GM12865 (cell line): ENCODE results near the gene THSD4.
"Not testable (repeated sequence)": the region's sequence is repeated elsewhere in the genome, so short reads cannot be mapped to it uniquely, and the experiment has no call there.

Experiments
- DNase-seq: peaks from one replicate; pipeline ENCODE4 v3.0.0; 2010; ENCODE audit warnings: low read depth
- H3K4me3 ChIP-seq: 2 replicates; pipeline ENCODE4 v1.5.1; 2011; ENCODE audit warnings: mild to moderate bottlenecking, low read depth, low read length, control low read depth
- TF ChIP-seq, protein P1 (sequence below): IDR thresholded peaks from 2 replicates; pipeline ENCODE4 v1.5.1; 2011; ENCODE audit warnings: low read length, control low read depth, low read depth, inconsistent platforms; ENCODE audit not compliant: insufficient read depth; ENCODE audit errors: missing control alignments

THSD4 gene

DNA sequence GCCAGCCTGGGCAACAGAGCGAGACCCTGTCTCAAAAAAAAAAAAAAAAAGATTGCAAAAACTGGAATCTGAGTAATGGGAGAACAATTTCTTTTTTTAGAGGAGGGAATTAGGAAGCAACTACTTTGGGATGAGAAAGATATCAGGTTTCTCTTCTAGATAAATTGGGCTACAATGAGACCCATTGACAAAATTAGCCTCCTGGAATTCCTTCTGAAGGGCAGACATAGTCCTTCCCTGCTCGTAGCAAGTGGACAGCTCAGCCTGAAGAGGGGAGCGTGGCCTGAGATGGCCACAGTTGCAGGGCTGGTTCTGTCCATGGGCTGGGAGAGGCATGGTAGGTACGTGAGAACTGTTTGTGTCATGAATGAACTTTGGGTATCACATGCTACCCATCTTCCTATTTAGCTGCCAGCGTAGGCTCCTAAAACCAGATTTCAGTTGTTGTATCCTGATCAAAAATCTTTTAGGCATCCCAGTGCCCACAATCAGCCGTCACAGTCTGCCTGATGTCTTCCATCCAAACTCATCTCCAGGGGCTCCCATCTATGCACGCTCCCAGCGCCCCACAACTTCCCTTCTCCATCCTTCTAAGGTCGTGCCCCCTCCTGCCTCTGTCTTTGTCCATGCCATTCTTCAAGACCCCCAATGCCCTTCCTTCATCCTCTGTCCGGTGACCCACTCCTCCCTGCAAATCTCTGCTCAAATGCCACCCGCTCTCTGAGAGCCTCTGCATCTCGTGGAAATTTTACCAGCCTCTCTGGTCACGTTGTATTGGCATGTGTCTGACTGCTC lies 603.0 kb downstream of the THSD4 start:
- TF ChIP-seq, protein P1, sequence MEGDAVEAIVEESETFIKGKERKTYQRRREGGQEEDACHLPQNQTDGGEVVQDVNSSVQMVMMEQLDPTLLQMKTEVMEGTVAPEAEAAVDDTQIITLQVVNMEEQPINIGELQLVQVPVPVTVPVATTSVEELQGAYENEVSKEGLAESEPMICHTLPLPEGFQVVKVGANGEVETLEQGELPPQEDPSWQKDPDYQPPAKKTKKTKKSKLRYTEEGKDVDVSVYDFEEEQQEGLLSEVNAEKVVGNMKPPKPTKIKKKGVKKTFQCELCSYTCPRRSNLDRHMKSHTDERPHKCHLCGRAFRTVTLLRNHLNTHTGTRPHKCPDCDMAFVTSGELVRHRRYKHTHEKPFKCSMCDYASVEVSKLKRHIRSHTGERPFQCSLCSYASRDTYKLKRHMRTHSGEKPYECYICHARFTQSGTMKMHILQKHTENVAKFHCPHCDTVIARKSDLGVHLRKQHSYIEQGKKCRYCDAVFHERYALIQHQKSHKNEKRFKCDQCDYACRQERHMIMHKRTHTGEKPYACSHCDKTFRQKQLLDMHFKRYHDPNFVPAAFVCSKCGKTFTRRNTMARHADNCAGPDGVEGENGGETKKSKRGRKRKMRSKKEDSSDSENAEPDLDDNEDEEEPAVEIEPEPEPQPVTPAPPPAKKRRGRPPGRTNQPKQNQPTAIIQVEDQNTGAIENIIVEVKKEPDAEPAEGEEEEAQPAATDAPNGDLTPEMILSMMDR, result no peak
- no peak for DNase-seq
- H3K4me3 ChIP-seq, result no peak overlapping the region

DNA sequence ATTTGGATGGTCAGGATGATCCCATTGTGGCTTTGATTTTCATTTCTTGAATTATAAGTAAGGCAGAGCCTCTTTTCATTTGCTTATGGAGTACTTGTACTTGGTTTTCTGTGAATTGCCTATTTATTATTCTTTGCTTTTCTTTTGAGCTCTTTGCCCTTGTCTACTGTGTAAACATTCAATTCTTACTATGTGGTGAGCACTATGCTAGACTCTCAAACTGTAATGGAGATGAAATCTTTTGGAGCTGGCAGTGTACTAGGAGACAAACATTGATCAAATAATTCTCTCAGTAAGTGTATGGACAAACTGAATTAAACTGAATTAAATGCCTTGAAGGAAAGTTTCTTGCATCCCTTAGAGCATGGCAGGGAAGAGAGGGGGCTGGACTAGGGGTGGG lies 608.1 kb downstream of the THSD4 start:
- H3K4me3 ChIP-seq, result no peak overlapping the region
- DNase-seq, result no peak
- TF ChIP-seq, protein P1, result no peak

DNA sequence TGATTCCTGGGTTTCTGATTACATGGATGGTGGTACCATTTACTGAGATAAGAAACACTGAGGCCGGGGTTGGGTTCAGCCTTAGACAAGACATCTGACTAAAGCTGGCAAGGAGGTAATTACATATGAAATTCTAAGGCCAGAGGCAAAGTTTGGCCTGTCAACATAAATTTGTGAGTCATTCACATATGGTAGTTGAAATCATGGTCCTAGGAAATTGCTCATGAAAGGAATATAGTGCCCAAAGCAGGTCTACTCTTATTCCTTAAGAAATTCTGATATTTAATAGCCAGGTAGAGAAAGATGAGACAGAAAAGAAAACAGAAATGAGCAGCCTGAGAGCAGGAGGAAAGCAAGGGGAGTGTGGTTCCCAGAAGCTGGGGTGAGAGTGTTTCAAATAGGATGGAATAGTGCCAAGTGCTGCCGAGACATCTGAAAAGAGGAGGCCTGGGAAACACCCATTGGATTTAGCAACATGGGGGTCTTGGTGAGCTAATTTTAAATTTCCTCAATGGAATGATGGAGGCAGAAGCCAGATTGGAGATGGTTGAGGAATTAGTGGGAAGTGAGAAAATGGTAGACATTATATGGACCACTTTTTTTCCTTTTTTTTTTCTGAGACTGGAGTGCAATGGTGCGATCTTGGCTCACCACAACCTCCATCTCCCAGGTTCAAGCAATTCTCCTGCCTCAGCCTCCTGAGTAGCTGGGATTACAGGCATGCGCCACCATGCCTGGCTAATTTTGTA lies 610.1 kb downstream of the THSD4 start:
- H3K4me3 ChIP-seq, DNase-seq: not testable (repeated sequence)

DNA sequence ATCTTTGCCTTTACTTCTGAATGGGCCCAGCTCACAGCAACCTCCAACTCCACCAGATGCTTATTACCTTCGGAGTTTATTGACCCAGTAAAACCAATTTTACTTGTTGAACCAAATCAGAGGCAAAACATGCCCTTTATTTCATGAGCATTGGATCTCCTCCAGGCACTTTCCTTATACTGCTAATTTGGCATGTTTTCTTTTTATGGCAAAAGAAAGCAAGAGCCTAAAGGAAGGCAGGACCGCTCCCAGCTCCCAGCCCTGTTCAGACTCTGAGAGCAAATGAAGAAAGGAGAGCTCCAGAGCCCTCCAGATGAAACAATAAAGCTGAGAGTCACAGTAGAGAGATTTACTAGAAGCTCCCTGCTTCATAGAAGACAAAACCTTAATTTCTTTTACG lies 613.6 kb downstream of the THSD4 start:
- H3K4me3 ChIP-seq, result no peak overlapping the region
- TF ChIP-seq, protein P1, result no peak
- DNase-seq, result no peak

DNA sequence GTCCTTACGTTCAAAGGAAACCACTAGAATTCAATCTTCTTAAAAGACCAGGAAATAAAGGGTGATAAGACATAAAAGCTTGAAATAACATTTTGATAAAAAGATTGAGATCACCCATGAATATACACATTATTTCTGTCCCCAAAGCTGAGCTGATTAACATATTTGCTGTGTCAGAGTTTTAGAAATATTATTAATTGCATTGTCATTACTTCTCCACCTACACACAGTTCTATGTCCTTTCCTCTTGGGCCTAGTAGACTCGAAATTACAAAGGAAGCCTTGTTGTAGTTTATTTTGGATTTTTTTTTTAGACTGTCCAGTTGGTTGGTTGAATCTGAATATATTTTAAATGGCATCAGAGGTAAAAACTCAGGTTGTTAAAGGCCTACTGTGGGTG lies 614.0 kb downstream of the THSD4 start:
- no peak for DNase-seq
- no peak overlapping the region for H3K4me3 ChIP-seq
- TF ChIP-seq, protein P1, result no peak

DNA sequence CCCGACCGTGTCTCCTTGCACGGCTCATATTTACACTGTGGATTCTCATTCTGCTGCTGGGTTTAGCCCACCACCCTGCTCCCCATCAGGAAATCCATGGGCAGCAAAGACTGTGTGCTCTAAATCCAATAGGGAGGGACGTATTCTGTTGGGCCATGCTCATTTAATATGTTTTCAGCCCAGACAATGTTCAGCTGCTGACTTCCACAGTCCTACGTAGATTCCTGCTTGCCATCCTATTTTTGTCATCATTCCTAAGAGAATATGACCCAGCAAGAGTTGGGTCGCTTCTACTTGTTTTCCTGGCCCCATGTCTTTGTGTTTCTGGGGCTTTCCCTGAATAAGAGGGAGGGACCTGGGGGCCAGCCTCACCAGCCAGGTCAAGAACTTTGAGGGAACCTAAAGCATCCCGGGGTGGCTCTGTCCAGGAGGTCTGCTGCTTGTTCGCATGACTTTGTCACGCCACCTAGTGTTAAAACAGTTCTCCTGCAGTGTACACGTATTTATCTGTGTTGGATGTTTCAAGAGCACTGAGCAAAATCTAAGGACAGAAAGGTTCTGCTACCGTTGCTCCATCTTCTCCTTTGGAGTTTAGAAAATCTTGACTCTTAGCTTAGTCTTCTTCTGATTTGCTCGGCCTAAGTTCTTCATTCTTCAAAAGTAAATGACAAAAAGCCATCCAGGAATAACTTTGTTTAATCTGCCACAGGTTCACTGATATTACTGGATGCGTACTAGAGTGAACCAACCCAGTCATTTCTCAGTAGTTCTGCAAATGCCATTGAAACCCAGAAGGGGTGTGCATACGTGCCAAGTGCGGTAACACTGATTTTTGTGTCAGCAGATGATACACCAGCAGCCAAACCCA lies 615.2 kb downstream of the THSD4 start:
- TF ChIP-seq, protein P1, result peak; percentile 73
- DNase-seq, result peak; percentile 79
- no peak overlapping the region for H3K4me3 ChIP-seq

DNA sequence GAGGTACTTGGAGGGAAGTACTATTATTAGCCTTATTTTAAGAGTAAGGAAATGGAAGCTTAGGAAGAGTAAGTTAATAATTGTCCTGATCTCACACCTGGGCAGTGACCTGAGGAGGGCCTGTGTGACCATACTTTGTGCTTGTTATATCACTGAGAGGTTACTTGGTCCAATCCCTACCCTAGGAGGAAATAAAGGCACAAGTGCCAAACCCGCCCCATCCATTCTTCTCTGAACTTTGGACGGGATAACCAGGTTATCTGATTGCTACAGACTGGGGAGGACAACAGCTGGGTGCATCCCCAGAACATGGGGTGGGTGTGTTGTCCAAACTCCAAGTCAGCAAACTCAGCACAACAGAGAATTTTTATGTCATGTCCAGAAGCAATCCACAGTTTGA lies 617.4 kb downstream of the THSD4 start:
- TF ChIP-seq, protein P1, result no peak
- DNase-seq, result no peak
- no peak overlapping the region for H3K4me3 ChIP-seq
